PC-9 (cell line): ENCODE measurements around the gene RPRD1A. TPM values are rescaled to one million over a fixed set of nuclear protein-coding genes. Genes with fewer than 3 reads are reported as not detected.
"Not testable (repeated sequence)": the region's sequence is repeated elsewhere in the genome, so short reads cannot be mapped to it uniquely, and the experiment has no call there.

Experiments
- BruUV-seq: library from RNA; stranded (reverse); fragments of 400-500 nt; replicated peaks from 2 replicates; lab custom pipeline; 2021; lab: Mats Ljungman, UMichigan
- CTCF ChIA-PET: fragments of 300-600 bp; sonication (Branson Sonifier 250); formaldehyde crosslinking; loops from one replicate; lab custom pipeline; 2022; ENCODE audit warnings: antibody characterized with exemption; lab: Charles Lee
- POLR2A ChIA-PET: fragments of 300-600 bp; sonication (Branson Sonifier 250); formaldehyde crosslinking; loops from one replicate; lab custom pipeline; 2022; ENCODE audit warnings: antibody characterized with exemption; ENCODE audit not compliant: unreplicated experiment; lab: Charles Lee
- DNase-seq, 2 experiments: peaks; one replicate each; pipeline versions ENCODE4 v3.0.0 to v3.0.0-alpha.2; 2015 to 2022; ENCODE audit warnings: mixed read lengths in 1 of 2
- H2AFZ ChIP-seq: fragments of 200-600 bp; sonication (generic); 2 replicates; pipeline ENCODE4 v1.8.1; 2017; ENCODE audit warnings: antibody characterized with exemption
- H3F3A ChIP-seq: fragments of 200-600 bp; sonication (generic); 2 replicates; pipeline ENCODE4 v1.8.1; 2017; ENCODE audit warnings: antibody characterized with exemption, mild to moderate bottlenecking, low read depth; ENCODE audit not compliant: insufficient read depth
- H3K27ac ChIP-seq: fragments of 200-600 bp; sonication (generic); 2 replicates; pipeline ENCODE4 v1.6.1; 2016; ENCODE audit warnings: mixed run types
- H3K27me3 ChIP-seq: fragments of 200-600 bp; sonication (generic); 2 replicates; pipeline ENCODE4 v1.6.1; 2016; ENCODE audit warnings: low read depth, mixed run types; ENCODE audit not compliant: insufficient read depth
- H3K36me3 ChIP-seq: fragments of 200-600 bp; sonication (generic); 2 replicates; pipeline ENCODE4 v1.6.1; 2016; ENCODE audit warnings: low read depth, mixed run types
- H3K4me1 ChIP-seq: fragments of 200-600 bp; sonication (generic); replicated peaks from 2 replicates; pipeline ENCODE4 v1.6.1; 2016; ENCODE audit warnings: mixed run types; ENCODE audit not compliant: insufficient read depth
- H3K4me2 ChIP-seq: fragments of 200-600 bp; sonication (generic); 2 replicates; pipeline ENCODE4 v1.6.1; 2017; ENCODE audit warnings: mixed run types
- H3K4me3 ChIP-seq: fragments of 200-600 bp; sonication (generic); 2 replicates; pipeline ENCODE4 v1.6.1; 2016; ENCODE audit warnings: mixed run types
- H3K79me2 ChIP-seq: fragments of 200-600 bp; sonication (generic); 2 replicates; pipeline ENCODE4 v1.6.1; 2017; ENCODE audit warnings: low read depth, mixed run types
- H3K9me2 ChIP-seq: fragments of 200-600 bp; sonication (generic); 2 replicates; pipeline ENCODE4 v1.8.1; 2017; ENCODE audit warnings: mild to moderate bottlenecking; ENCODE audit not compliant: insufficient read depth
- H3K9me3 ChIP-seq: fragments of 200-600 bp; sonication (generic); 2 replicates; pipeline ENCODE4 v1.8.1; 2016; ENCODE audit warnings: low read depth; ENCODE audit not compliant: insufficient read depth
- H4K20me1 ChIP-seq: fragments of 200-600 bp; sonication (generic); 2 replicates; pipeline ENCODE4 v1.8.1; 2017; ENCODE audit not compliant: insufficient read depth
- CTCF ChIP-seq: fragments of 200-600 bp; sonication (generic); conservative IDR thresholded peaks from 2 replicates; pipeline ENCODE4 v1.6.1; 2017; ENCODE audit warnings: mixed run types, antibody characterized with exemption, mild to moderate bottlenecking, moderate library complexity
- EZH2 ChIP-seq: fragments of 200-600 bp; sonication (generic); IDR thresholded peaks from 2 replicates; pipeline ENCODE4 v1.8.0; 2017; ENCODE audit warnings: antibody characterized with exemption, low read depth
- intact Hi-C: fragments of 100-400 bp; cut with micrococcal nuclease; formaldehyde crosslinking; loops from one replicate; pipeline ENCODE4 v1.10.0; 2022; ENCODE audit not compliant: unreplicated experiment
- total RNA-seq: library from RNA; stranded (reverse); gene quantifications from 2 replicates; pipeline ENCODE4 v1.2.3, GENCODE V29; 2021

RPRD1A gene
- total RNA-seq, 1 experiment from 2014 or later = 34.2 TPM

- intact Hi-C loops = no loop called here
- no peak overlapping the region for H2AFZ ChIP-seq
- H3K9me2 ChIP-seq = no peaks in the 10 kb centered on the region
- POLR2A ChIA-PET = no interaction called here
- H3K27ac ChIP-seq = no peak overlapping the region
- H3F3A ChIP-seq = 0 out of 2 replicates have a peak, but pooled peaks cover 3% of the 10 kb centered on the region
- H3K4me3 ChIP-seq = no peak overlapping the region
- no peaks in the 10 kb centered on the region for H3K27me3 ChIP-seq
- DNase-seq = no peak
- H4K20me1 ChIP-seq = peaks cover 20% of the 10 kb centered on the region; the same call in 1 of the 2 replicates
- no peaks in the 10 kb centered on the region for H3K9me3 ChIP-seq
- no peak overlapping the region for H3K4me2 ChIP-seq
- H3K36me3 ChIP-seq = 0 out of 2 replicates have a peak, but pooled peaks cover 7% of the 10 kb centered on the region
- H3K79me2 ChIP-seq = peaks cover 27% of the 10 kb centered on the region; the same call in 1 of the 2 replicates
- CTCF ChIA-PET = no interaction called here
- H3K4me1 ChIP-seq = no peaks in the 10 kb centered on the region
- no TSS peak for BruUV-seq
- TF ChIP-seq CTCF (no peak), EZH2 (no peak)
These were observed 36.0 kb downstream of the RPRD1A start for GRCh38 chr18:36031407-36031806.

- no peak overlapping the region for H2AFZ ChIP-seq
- TF ChIP-seq CTCF = no peak
- no peak for TF ChIP-seq EZH2
- no peaks in the 10 kb centered on the region for H3K9me2 ChIP-seq
- DNase-seq = no peak
- H3K27me3 ChIP-seq = no peaks in the 10 kb centered on the region
- H3K4me2 ChIP-seq = no peak overlapping the region
- intact Hi-C loops = no loop called here
- no peaks in the 10 kb centered on the region for H3K4me1 ChIP-seq
- ChIA-PET POLR2A (no interaction called here), CTCF (no interaction called here)
- H3F3A ChIP-seq = 0 out of 2 replicates have a peak, but pooled peaks cover 3% of the 10 kb centered on the region
- peaks cover 9% of the 10 kb centered on the region; the same call in 1 of the 2 replicates for H4K20me1 ChIP-seq
- H3K36me3 ChIP-seq = 0 out of 2 replicates have a peak, but pooled peaks cover 7% of the 10 kb centered on the region
- H3K79me2 ChIP-seq = 0 out of 2 replicates have a peak, but pooled peaks cover 10% of the 10 kb centered on the region
- no peaks in the 10 kb centered on the region for H3K9me3 ChIP-seq
- no peak overlapping the region for H3K27ac ChIP-seq
- BruUV-seq = no TSS peak
- H3K4me3 ChIP-seq = no peak overlapping the region
These were observed 38.5 kb downstream of the RPRD1A start for GRCh38 chr18:36028859-36029258.

GRCh38 chr18:36025025-36025424 is 42.3 kb downstream of the RPRD1A start:
- Histone ChIP-seq H3K27me3 (no peaks in the 10 kb centered on the region), H2AFZ (no peak overlapping the region), H3K9me3 (no peaks in the 10 kb centered on the region), H3K4me2 (no peak overlapping the region), H3K79me2 (no peaks in the 10 kb centered on the region), H3K4me1 (no peaks in the 10 kb centered on the region), H3F3A (0 out of 2 replicates have a peak, but pooled peaks cover 3% of the 10 kb centered on the region), H3K36me3 (no peaks in the 10 kb centered on the region), H3K4me3 (no peak overlapping the region), H3K9me2 (no peaks in the 10 kb centered on the region), H4K20me1 (no peaks in the 10 kb centered on the region; the same call in 1 of the 2 replicates), H3K27ac (no peak overlapping the region)
- intact Hi-C loops = no loop called here
- ChIA-PET POLR2A (no interaction called here), CTCF (no interaction called here)
- no peak for DNase-seq
- TF ChIP-seq CTCF (no peak), EZH2 (no peak)
- no TSS peak for BruUV-seq

- H3K4me1 ChIP-seq, H3K36me3 ChIP-seq, H2AFZ ChIP-seq, H4K20me1 ChIP-seq, H3K9me2 ChIP-seq, H3K27me3 ChIP-seq, DNase-seq, H3K79me2 ChIP-seq, CTCF ChIA-PET, H3K9me3 ChIP-seq, H3K27ac ChIP-seq, H3F3A ChIP-seq, BruUV-seq, H3K4me3 ChIP-seq, intact Hi-C loops, H3K4me2 ChIP-seq, POLR2A ChIA-PET: not testable (repeated sequence)
These were observed 43.1 kb downstream of the RPRD1A start for GRCh38 chr18:36024241-36024640.
